Endothelial cell of umbilical vein (primary cell): ENCODE data around the gene C12orf43. TPM values are rescaled to one million over a fixed set of nuclear protein-coding genes. Genes with fewer than 3 reads are reported as not detected.

Experiments used
- BruUV-seq: library from RNA; stranded (reverse); fragments of 400-500 nt; replicated peaks from 2 replicates; lab custom pipeline; 2021; lab: Mats Ljungman, UMichigan
- CTCF ChIA-PET: fragments of 300-600, 350-600 bp; sonication (Branson Sonifier 250); formaldehyde crosslinking; loops from one replicate; lab custom pipeline; 2021; ENCODE audit warnings: antibody characterized with exemption, inconsistent platforms; lab: Charles Lee
- POLR2A ChIA-PET: fragments of 300-600, 350-600 bp; sonication (Branson Sonifier 250); formaldehyde crosslinking; loops from one replicate; lab custom pipeline; 2021; ENCODE audit warnings: antibody characterized with exemption, inconsistent platforms; lab: Charles Lee
- DNase-seq: peaks from one replicate; pipeline ENCODE4 v3.0.0-alpha.2; 2011; ENCODE audit warnings: low read depth, low spot score
- FAIRE-seq: peaks from 2 replicates; lab custom pipeline; 2011; peaks lifted over from hg19 to GRCh38; lab: Jason Lieb, UNC
- H2AFZ ChIP-seq: 2 replicates; pipeline ENCODE4 v1.6.0; 2012; ENCODE audit warnings: low read depth, low read length, control low read depth, inconsistent platforms
- H3K27ac ChIP-seq: 2 replicates; pipeline ENCODE4 v1.5.1; 2011; ENCODE audit warnings: low read depth, mild to moderate bottlenecking, control low read depth, low read length, moderate library complexity; ENCODE audit not compliant: insufficient read depth
- H3K27me3 ChIP-seq, 2 experiments: 2 replicates each; pipeline versions ENCODE4 v1.6.0 to v1.6.1; 2011; ENCODE audit warnings: low read length in 2 of 2, mixed read lengths in 1 of 2; ENCODE audit not compliant: control insufficient read depth in 2 of 2, insufficient read depth in 2 of 2
- H3K36me3 ChIP-seq, 2 experiments: 2 replicates in 1 of 2; 3 replicates in 1 of 2; pipeline ENCODE4 v1.5.1; 2011; ENCODE audit warnings: low read length in 2 of 2, mild to moderate bottlenecking in 1 of 2, moderate library complexity in 1 of 2; ENCODE audit not compliant: control insufficient read depth in 2 of 2, insufficient read depth in 2 of 2; ENCODE audit errors: extremely low read depth in 1 of 2
- H3K4me1 ChIP-seq: 3 replicates; pipeline ENCODE4 v1.5.1; 2011; ENCODE audit warnings: mild to moderate bottlenecking, low read length; ENCODE audit not compliant: control insufficient read depth, insufficient read depth; ENCODE audit errors: extremely low read depth
- H3K4me2 ChIP-seq: 2 replicates; pipeline ENCODE4 v1.6.1; 2011; ENCODE audit warnings: low read length, control low read depth, mixed read lengths; ENCODE audit not compliant: insufficient read depth
- H3K4me3 ChIP-seq, 3 experiments: fragments of 200-600 bp in 1 of 3; sonication (generic), shearing (Covaris generic) in 1 of 3; replicated peaks in 1 of 3; 2 replicates each; pipeline ENCODE4 v1.5.1; 2011 to 2016; ENCODE audit warnings: control low read depth in 3 of 3, low read length in 3 of 3, mild to moderate bottlenecking in 2 of 3, inconsistent platforms in 1 of 3, low read depth in 1 of 3, moderate library complexity in 1 of 3; ENCODE audit not compliant: insufficient read depth in 1 of 3
- H3K79me2 ChIP-seq: 2 replicates; pipeline ENCODE4 v1.6.0; 2012; ENCODE audit warnings: low read length, inconsistent platforms; ENCODE audit not compliant: control insufficient read depth, insufficient read depth
- H3K9ac ChIP-seq: replicated peaks from 2 replicates; pipeline ENCODE3; 2011; ENCODE audit warnings: low read length, control low read depth; ENCODE audit not compliant: insufficient read depth; ENCODE audit errors: extremely low read depth
- H3K9me1 ChIP-seq: replicated peaks from 3 replicates; pipeline ENCODE4 v1.6.0; 2011; ENCODE audit warnings: mild to moderate bottlenecking, low read length; ENCODE audit not compliant: control insufficient read depth, insufficient read depth; ENCODE audit errors: extremely low read depth
- H3K9me3 ChIP-seq: replicated peaks from 2 replicates; pipeline ENCODE4 v1.5.1; 2012; ENCODE audit warnings: low read length, inconsistent platforms; ENCODE audit not compliant: control insufficient read depth, insufficient read depth
- H4K20me1 ChIP-seq: replicated peaks from 2 replicates; pipeline ENCODE3; 2011; ENCODE audit warnings: mild to moderate bottlenecking, low read length; ENCODE audit not compliant: control insufficient read depth, insufficient read depth; ENCODE audit errors: extremely low read depth
- CTCF ChIP-seq, 2 donors: IDR thresholded peaks; 1 replicate in 1 of 2; 2 replicates in 1 of 2; pipeline ENCODE4 v1.5.1; 2011; ENCODE audit warnings: low read length in 2 of 2, mild to moderate bottlenecking in 2 of 2, moderate library complexity in 2 of 2, control low read depth in 1 of 2, inconsistent platforms in 1 of 2, low read depth in 1 of 2; ENCODE audit not compliant: insufficient read depth in 1 of 2; ENCODE audit errors: extremely low read depth in 1 of 2
- EZH2 ChIP-seq: IDR thresholded peaks from 2 replicates; pipeline ENCODE4 v1.6.1; 2012; ENCODE audit warnings: borderline replicate concordance, low read depth, mild to moderate bottlenecking, moderate library complexity, low read length, inconsistent platforms; ENCODE audit not compliant: severe bottlenecking
- FOS ChIP-seq: IDR thresholded peaks from 2 replicates; pipeline ENCODE4 v1.6.1; 2011; ENCODE audit warnings: mild to moderate bottlenecking, low read length, moderate library complexity, borderline replicate concordance; ENCODE audit not compliant: insufficient read depth
- GATA2 ChIP-seq: IDR thresholded peaks from 2 replicates; pipeline ENCODE4 v1.7.0; 2011; ENCODE audit warnings: low read depth, mild to moderate bottlenecking, moderate library complexity, mixed read lengths, low read length; ENCODE audit not compliant: insufficient read length, insufficient read depth
- JUN ChIP-seq: IDR thresholded peaks from 2 replicates; pipeline ENCODE4 v1.6.1; 2011; ENCODE audit warnings: borderline replicate concordance, low read depth; ENCODE audit not compliant: insufficient read length, insufficient read depth
- MAX ChIP-seq: IDR thresholded peaks from 2 replicates; pipeline ENCODE4 v1.6.1; 2011; ENCODE audit not compliant: insufficient read depth, insufficient read length
- MYC ChIP-seq: IDR thresholded peaks from one replicate; pipeline ENCODE4 v1.6.1; 2011; ENCODE audit warnings: mild to moderate bottlenecking, low read depth, low read length
- POLR2A ChIP-seq: IDR thresholded peaks from 2 replicates; pipeline ENCODE4 v1.6.1; 2012; ENCODE audit warnings: low read depth, mild to moderate bottlenecking, control low read depth, low read length
- POLR2AphosphoS5 ChIP-seq: IDR thresholded peaks from 2 replicates; pipeline ENCODE4 v1.6.1; 2012; ENCODE audit warnings: low read depth, mild to moderate bottlenecking, control low read depth, low read length, moderate library complexity; ENCODE audit not compliant: insufficient read depth
- dilution Hi-C: fragments of 300-500 bp; cut with MboI; formaldehyde crosslinking; loops from one replicate; pipeline ENCODE4 v1.15.0; 2019; ENCODE audit warnings: low sequenced_read_pairs; ENCODE audit not compliant: extremely low pct_ligation_motif_present
- intact Hi-C: fragments of 100-400 bp; cut with micrococcal nuclease; formaldehyde crosslinking; loops from one replicate; pipeline ENCODE4 v1.10.0; 2022
- polyA plus RNA-seq, 4 experiments: library from polyadenylated mRNA; depleted of rRNA in 3 of 4; stranded (reverse) in 3 of 4; unstranded in 1 of 4; fragments of >200 nt; gene quantifications; 2 replicates each; pipeline versions ENCODE4 v1.2.1 to v1.2.3, GENCODE V29; 2011 to 2012; ENCODE audit warnings: missing spikeins in 1 of 4
- total RNA-seq: library from RNA; stranded (reverse); gene quantifications from 2 replicates; pipeline ENCODE4 v1.2.3, GENCODE V29; 2021

The C12orf43 gene
- total and polyA plus RNA-seq, 2 donors (not counting 3 experiments of a cell fraction or from before 2014, with no cell fraction given) = 12.3 to 24.7 TPM

GRCh38 chr12:121013715-121014114 lies 2.6 kb downstream of the C12orf43 start:
- BruUV-seq = no TSS peak
- Histone ChIP-seq H3K27ac (no peak overlapping the region), H2AFZ (no peak overlapping the region), H4K20me1 (no peaks in the 10 kb centered on the region), H3K79me2 (peaks cover 9% of the 10 kb centered on the region), H3K9me3 (no peaks in the 10 kb centered on the region), H3K36me3 (peaks cover 3 to 18% of the 10 kb centered on the region in 2 experiments), H3K9me1 (no peaks in the 10 kb centered on the region), H3K27me3 (no peaks in the 10 kb centered on the region), H3K4me2 (no peak overlapping the region), H3K4me3 (no peak overlapping the region), H3K9ac (no peak overlapping the region), H3K4me1 (peaks cover 3% of the 10 kb centered on the region)
- intact Hi-C loops = no loop called here
- dilution Hi-C loops = no loop called here
- no peak for TF ChIP-seq POLR2A
- no peak for TF ChIP-seq EZH2
- no peak for TF ChIP-seq FOS
- no peak for TF ChIP-seq POLR2AphosphoS5
- TF ChIP-seq GATA2 = no peak
- TF ChIP-seq MYC = no peak
- no peak for TF ChIP-seq MAX
- no peak for TF ChIP-seq JUN
- no peak for TF ChIP-seq CTCF (IDR thresholded peaks at IDR 0.05; ENCODE audit: extremely low read depth in 1 of 2, insufficient read depth in 1 of 2, low read depth in 1 of 2, low read length in 2 of 2)
- DNase-seq (no peak), FAIRE-seq (no peak)
- ChIA-PET POLR2A (interaction anchor here (0.6 kb wide), 1 partner anchor 294 kb away, joined by 6 read pairs; no protein-coding TSS in a partner anchor), CTCF (interaction anchor here (0.8 to 1.9 kb wide), 2 partner anchors 8 to 12 kb away, joined by 4 to 6 read pairs; no protein-coding TSS in a partner anchor)
